GM21737 (cell line): ENCODE data around the gene GHRH.

ENCODE experiments used
- ATAC-seq: cut with Tn5 transposase; IDR thresholded peaks from one replicate; pipeline ENCODE4 v1.9.1; 2021; ENCODE audit warnings: mild to moderate bottlenecking, moderate library complexity; ENCODE audit not compliant: unreplicated experiment

GHRH gene

GRCh38 chr20:37261714-37262113 is at the start of gene GHRH:
TSS of gene GHRH (minus strand) at chr20:37261814. CDS start at chr20:37256889, 4,925 bp downstream.
- no peak for ATAC-seq

GRCh38 chr20:37310951-37311350 is 49.3 kb upstream of the GHRH start:
- ATAC-seq, result no peak

- ATAC-seq, result no peak
These were observed 48.4 kb upstream of the GHRH start for GRCh38 chr20:37309936-37310590.

GRCh38 chr20:37309290-37309689 is 47.7 kb upstream of the GHRH start:
- no peak for ATAC-seq

GRCh38 chr20:37308086-37309050 is 46.8 kb upstream of the GHRH start:
- peak; percentile 82 for ATAC-seq

GRCh38 chr20:37305839-37306238 is 44.2 kb upstream of the GHRH start:
- no peak for ATAC-seq

GRCh38 chr20:37305079-37305478 is 43.5 kb upstream of the GHRH start:
- no peak for ATAC-seq

- no peak for ATAC-seq
These were observed 42.0 kb upstream of the GHRH start for GRCh38 chr20:37303637-37304036.

GRCh38 chr20:37302981-37303380 is 41.4 kb upstream of the GHRH start:
- ATAC-seq, result no peak

- no peak for ATAC-seq
These were observed 39.9 kb upstream of the GHRH start for GRCh38 chr20:37301558-37301957.

GRCh38 chr20:37301120-37301519 is 39.5 kb upstream of the GHRH start:
- no peak for ATAC-seq

GRCh38 chr20:37299718-37300528 is 38.3 kb upstream of the GHRH start:
- no peak for ATAC-seq

- ATAC-seq, result peak; percentile 49
These were observed 36.8 kb upstream of the GHRH start for GRCh38 chr20:37298190-37298939.

- ATAC-seq, result no peak
These were observed 35.6 kb upstream of the GHRH start for GRCh38 chr20:37297066-37297736.

- ATAC-seq, result no peak
These were observed 34.8 kb upstream of the GHRH start for GRCh38 chr20:37296371-37296770.

GRCh38 chr20:37295595-37295994 is 34.0 kb upstream of the GHRH start:
- no peak for ATAC-seq

GRCh38 chr20:37295001-37295400 is 33.4 kb upstream of the GHRH start:
- no peak for ATAC-seq

- ATAC-seq, result no peak
These were observed 32.8 kb upstream of the GHRH start for GRCh38 chr20:37294262-37294981.

GRCh38 chr20:37293301-37293943 is 31.8 kb upstream of the GHRH start:
- ATAC-seq, result no peak
